ENCODE results near the gene TCHP.
"Not testable (repeated sequence)": the region's sequence is repeated elsewhere in the genome, so short reads cannot be mapped to it uniquely, and the experiment has no call there.

Gene TCHP

GRCh38 chr12:109899783-109900751 is at the start of gene TCHP:
Gene TCHP (plus strand): TSS chr12:109900274. CDS start chr12:109903027, 2,753 bp downstream.
- DNase-seq (peak; percentile 75), ATAC-seq (peak; percentile 86)

- not testable (repeated sequence) for ATAC-seq, DNase-seq
Observed at GRCh38 chr12:109850518-109850917, 49.6 kb upstream of the TCHP start.

GRCh38 chr12:109855377-109855776 is 44.7 kb upstream of the TCHP start:
- ATAC-seq, result no peak
- DNase-seq, result no peak

GRCh38 chr12:109857715-109858114 is 42.4 kb upstream of the TCHP start:
- no peak for ATAC-seq
- no peak for DNase-seq

- DNase-seq (no peak), ATAC-seq (peak; percentile 21)
Observed at GRCh38 chr12:109858764-109859163, 41.3 kb upstream of the TCHP start.

- DNase-seq, result no peak
- ATAC-seq, result no peak
Observed at GRCh38 chr12:109860977-109861376, 39.1 kb upstream of the TCHP start.

GRCh38 chr12:109861689-109862314 is 38.3 kb upstream of the TCHP start:
- no peak for DNase-seq
- no peak for ATAC-seq

- DNase-seq, ATAC-seq: not testable (repeated sequence)
Observed at GRCh38 chr12:109862491-109862890, 37.6 kb upstream of the TCHP start.

GRCh38 chr12:109863847-109864712 is 36.0 kb upstream of the TCHP start:
- DNase-seq (no peak), ATAC-seq (peak; percentile 19)

GRCh38 chr12:109864916-109865315 is 35.2 kb upstream of the TCHP start:
- DNase-seq, result no peak
- no peak for ATAC-seq

GRCh38 chr12:109868182-109869051 is 31.7 kb upstream of the TCHP start:
- DNase-seq (no peak), ATAC-seq (no peak)

- ATAC-seq (no peak), DNase-seq (no peak)
Observed at GRCh38 chr12:109870648-109871047, 29.4 kb upstream of the TCHP start.

GRCh38 chr12:109871668-109872314 is 28.3 kb upstream of the TCHP start:
- DNase-seq, result no peak
- no peak for ATAC-seq

- DNase-seq, result no peak
Observed at GRCh38 chr12:109873653-109874052, 26.4 kb upstream of the TCHP start.

GRCh38 chr12:109875572-109876131 is 24.4 kb upstream of the TCHP start:
- ATAC-seq (no peak), DNase-seq (no peak)

More at GRCh38 chr12:109873653-109874052, 26.4 kb upstream of the TCHP start:
- ATAC-seq, result no peak

- no peak for ATAC-seq
- no peak for DNase-seq
Observed at GRCh38 chr12:109876406-109876805, 23.7 kb upstream of the TCHP start.

GRCh38 chr12:109877504-109878246 is 22.4 kb upstream of the TCHP start:
- DNase-seq (no peak), ATAC-seq (no peak)

GRCh38 chr12:109878247-109878625 is 21.8 kb upstream of the TCHP start:
- DNase-seq (no peak), ATAC-seq (no peak)

GRCh38 chr12:109878749-109879148 is 21.3 kb upstream of the TCHP start:
- DNase-seq (no peak), ATAC-seq (no peak)

All from stimulated activated naive CD8-positive, alpha-beta T cell treated with anti-CD3 and anti-CD28 coated beads, Interleukin-15, Interleukin-2, amounts not matched to agents 100 U/mL and 50 U/mL, for 24 hours (primary cell).